Stimulated activated CD8-positive, alpha-beta memory T cell treated with anti-CD3 and anti-CD28 coated beads, Interleukin-12 subunit alpha, Interleukin-12 subunit beta, amount 100 ng/mL, for 1 hour (primary cell): Measurements from ENCODE around the gene SMCO4.
A peak's percentile ranks its signal among the peaks of the same experiment; 100 is the strongest.
"Not testable (repeated sequence)": the region's sequence is repeated elsewhere in the genome, so short reads cannot be mapped to it uniquely, and the experiment has no call there.

Experiments
- DNase-seq: peaks from one replicate; pipeline ENCODE4 v3.0.0-alpha.2; 2020; ENCODE audit warnings: low read depth

SMCO4 gene

GRCh38 chr11:93543292-93543977, at the start of gene SMCO4:
Gene SMCO4, minus strand, starts transcription at chr11:93543391. Its CDS starts 64,202 bp downstream, at chr11:93479189.
- peak; percentile 35 for DNase-seq

- DNase-seq, result no peak
These were observed 48.2 kb upstream of the SMCO4 start for GRCh38 chr11:93591247-93591898.

- DNase-seq, result no peak
These were observed 46.2 kb upstream of the SMCO4 start for GRCh38 chr11:93589347-93589746.

GRCh38 chr11:93587858-93588581, 44.8 kb upstream of the SMCO4 start:
- no peak for DNase-seq

- not testable (repeated sequence) for DNase-seq
These were observed 44.2 kb upstream of the SMCO4 start for GRCh38 chr11:93587425-93587824.

GRCh38 chr11:93585758-93586157, 42.6 kb upstream of the SMCO4 start:
- DNase-seq, result no peak

- no peak for DNase-seq
These were observed 40.3 kb upstream of the SMCO4 start for GRCh38 chr11:93583490-93583889.

- no peak for DNase-seq
These were observed 36.1 kb upstream of the SMCO4 start for GRCh38 chr11:93579187-93579751.

GRCh38 chr11:93577286-93577685, 34.1 kb upstream of the SMCO4 start:
- DNase-seq, result no peak

- DNase-seq, result not testable (repeated sequence)
These were observed 33.7 kb upstream of the SMCO4 start for GRCh38 chr11:93576870-93577269.

GRCh38 chr11:93574638-93575220, 31.5 kb upstream of the SMCO4 start:
- no peak for DNase-seq

GRCh38 chr11:93573184-93573583, 30.0 kb upstream of the SMCO4 start:
- DNase-seq, result no peak

- DNase-seq, result no peak
These were observed 29.4 kb upstream of the SMCO4 start for GRCh38 chr11:93572621-93573020.

- no peak for DNase-seq
These were observed 29.0 kb upstream of the SMCO4 start for GRCh38 chr11:93572171-93572570.

GRCh38 chr11:93571612-93572011, 28.4 kb upstream of the SMCO4 start:
- DNase-seq, result no peak

- no peak for DNase-seq
These were observed 27.7 kb upstream of the SMCO4 start for GRCh38 chr11:93570759-93571413.

GRCh38 chr11:93569496-93569895, 26.3 kb upstream of the SMCO4 start:
- DNase-seq, result no peak

GRCh38 chr11:93568726-93569125, 25.5 kb upstream of the SMCO4 start:
- DNase-seq, result no peak

GRCh38 chr11:93567401-93567895, 24.3 kb upstream of the SMCO4 start:
- no peak for DNase-seq

GRCh38 chr11:93564895-93565294, 21.7 kb upstream of the SMCO4 start:
- DNase-seq, result no peak

- DNase-seq, result no peak
These were observed 20.7 kb upstream of the SMCO4 start for GRCh38 chr11:93563857-93564256.
